GM21515 (cell line): ENCODE measurements around the gene MED9.

Experiments used
- ATAC-seq: cut with Tn5 transposase; IDR thresholded peaks from one replicate; pipeline ENCODE4 v1.9.1; 2021; ENCODE audit not compliant: unreplicated experiment

The MED9 gene

GRCh38 chr17:17487998-17488397, 11.2 kb downstream of the MED9 start:
- ATAC-seq: no peak

- no peak for ATAC-seq
Measured at GRCh38 chr17:17491031-17491471, 14.3 kb downstream of the MED9 start.

GRCh38 chr17:17491546-17491988, 14.8 kb downstream of the MED9 start:
- no peak for ATAC-seq

GRCh38 chr17:17492085-17492484, 15.3 kb downstream of the MED9 start:
- ATAC-seq: no peak

- no peak for ATAC-seq
Measured at GRCh38 chr17:17492571-17492970, 15.8 kb downstream of the MED9 start.

GRCh38 chr17:17493249-17493985, 16.6 kb downstream of the MED9 start:
- ATAC-seq: no peak

GRCh38 chr17:17493986-17494466, 17.2 kb downstream of the MED9 start:
- no peak for ATAC-seq

GRCh38 chr17:17494499-17494869, 17.7 kb downstream of the MED9 start:
- no peak for ATAC-seq

- ATAC-seq: no peak
Measured at GRCh38 chr17:17494870-17495535, 18.2 kb downstream of the MED9 start.

- ATAC-seq: no peak
Measured at GRCh38 chr17:17495536-17496188, 18.9 kb downstream of the MED9 start.

GRCh38 chr17:17496189-17497064, 19.6 kb downstream of the MED9 start, which contains the start of gene RASD1:
TSS of gene RASD1 (minus strand) at chr17:17496395. CDS start at chr17:17496181, 214 bp downstream.
- peak; percentile 75 for ATAC-seq

- ATAC-seq: no peak
Measured at GRCh38 chr17:17497065-17497844, 20.5 kb downstream of the MED9 start.

- ATAC-seq: no peak
Measured at GRCh38 chr17:17497845-17498520, 21.2 kb downstream of the MED9 start.

- no peak for ATAC-seq
Measured at GRCh38 chr17:17498606-17499301, 22.0 kb downstream of the MED9 start.

- ATAC-seq: no peak
Measured at GRCh38 chr17:17499402-17500145, 22.8 kb downstream of the MED9 start.

GRCh38 chr17:17500999-17501605, 24.3 kb downstream of the MED9 start:
- no peak for ATAC-seq

GRCh38 chr17:17502741-17503565, 26.2 kb downstream of the MED9 start:
- ATAC-seq: no peak
